ENCODE results near the gene HOXA11.

- TF ChIP-seq CTCF (IDR thresholded peaks at IDR 0.05 in 8 of 11, conservative IDR thresholded peaks at IDR 0.05 in 3 of 11) (no peak), POLR2A (IDR thresholded peaks at IDR 0.05) (no peak)
These were observed 44.4 kb upstream of the HOXA11 start for GRCh38 chr7:27229448-27229847.
